NCI-H345 treated with DMSO at 0.1 percent for 48 hours (cell line): Measurements from ENCODE around the gene PPP6R3.
"Not testable (repeated sequence)": the region's sequence is repeated elsewhere in the genome, so short reads cannot be mapped to it uniquely, and the experiment has no call there.

ENCODE experiments used
- DNase-seq: peaks from one replicate; lab custom pipeline; 2025; ENCODE audit not compliant: unreplicated experiment; lab: John Stamatoyannopoulos, UW

The PPP6R3 gene

DNA sequence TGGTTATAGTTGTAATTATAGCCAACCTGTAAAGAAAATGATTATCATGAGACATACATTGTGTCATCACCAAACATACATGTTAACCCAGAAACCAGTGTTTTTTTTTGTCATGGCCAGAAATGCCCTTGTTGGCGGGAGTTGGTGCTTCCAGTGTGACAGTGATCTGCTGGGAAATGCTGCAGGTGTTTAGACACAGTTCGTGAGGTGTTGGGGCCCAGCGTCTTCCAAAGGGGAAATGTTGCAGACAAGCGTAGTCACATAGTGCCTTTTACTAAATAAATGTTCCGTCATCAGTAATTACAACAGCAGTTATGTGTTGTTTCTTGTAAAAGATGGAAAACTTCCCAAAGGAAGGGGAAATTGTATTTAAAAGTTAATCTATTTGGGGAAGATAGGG lies 131.2 kb downstream of the PPP6R3 start:
- no peak for DNase-seq

DNA sequence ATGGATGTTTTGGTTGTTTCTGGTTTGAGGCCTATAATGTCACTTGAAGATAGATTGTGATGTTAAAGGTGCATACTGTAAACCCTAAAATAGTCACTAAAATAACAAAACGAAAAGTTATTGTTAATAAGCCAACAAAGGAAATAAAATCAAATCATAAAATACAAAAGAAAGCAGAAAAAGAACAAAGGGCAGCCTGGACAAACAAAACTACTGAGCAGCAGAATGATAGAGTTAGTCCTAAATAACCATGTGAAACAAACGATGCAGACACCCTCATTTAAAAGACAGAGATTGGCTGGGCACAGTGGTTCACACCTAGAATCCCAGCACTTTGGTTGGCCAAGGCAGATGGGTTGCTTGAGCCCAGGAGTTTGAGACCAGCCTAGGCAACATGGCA lies 132.9 kb downstream of the PPP6R3 start:
- DNase-seq = no peak

DNA sequence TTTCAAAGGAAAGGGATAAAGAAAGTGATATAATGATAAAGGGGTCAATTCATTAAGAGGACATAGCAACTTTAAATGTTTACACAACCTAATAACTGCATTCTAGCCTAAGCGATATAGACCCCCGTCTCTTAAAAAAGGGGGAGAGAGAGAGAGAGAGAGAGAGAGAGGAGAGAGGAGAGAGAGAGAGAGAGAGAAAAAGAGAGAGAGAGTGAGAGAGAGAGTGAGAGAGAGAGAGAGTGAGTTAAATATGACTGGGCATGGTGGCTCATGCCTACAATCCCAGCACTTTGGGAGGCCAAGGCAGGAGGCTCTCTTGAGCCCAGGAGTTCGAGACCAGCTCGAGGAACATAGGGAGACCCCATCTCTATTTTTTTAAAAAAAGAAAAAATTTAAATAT lies 133.6 kb downstream of the PPP6R3 start:
- DNase-seq = no peak

DNA sequence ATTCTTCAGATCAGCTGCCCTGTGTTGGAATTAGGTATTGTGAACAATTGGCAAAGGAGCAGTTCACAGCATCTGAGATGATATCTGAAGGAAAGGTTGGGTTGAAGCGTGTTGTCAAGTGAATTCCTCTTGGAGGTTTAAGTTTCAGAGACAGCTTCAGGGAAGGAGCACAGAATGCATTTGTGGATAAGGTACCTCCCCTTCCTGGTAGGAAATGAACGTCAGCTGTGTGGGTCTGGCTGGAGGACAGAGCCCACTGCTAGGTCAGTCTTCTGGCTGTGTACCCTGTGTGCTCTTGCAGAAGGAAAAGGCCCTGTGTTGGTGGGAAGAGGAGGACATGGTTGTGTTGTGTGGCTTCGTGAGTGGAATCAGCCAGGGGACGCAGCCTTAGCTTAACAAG lies 135.7 kb downstream of the PPP6R3 start:
- no peak for DNase-seq

DNA sequence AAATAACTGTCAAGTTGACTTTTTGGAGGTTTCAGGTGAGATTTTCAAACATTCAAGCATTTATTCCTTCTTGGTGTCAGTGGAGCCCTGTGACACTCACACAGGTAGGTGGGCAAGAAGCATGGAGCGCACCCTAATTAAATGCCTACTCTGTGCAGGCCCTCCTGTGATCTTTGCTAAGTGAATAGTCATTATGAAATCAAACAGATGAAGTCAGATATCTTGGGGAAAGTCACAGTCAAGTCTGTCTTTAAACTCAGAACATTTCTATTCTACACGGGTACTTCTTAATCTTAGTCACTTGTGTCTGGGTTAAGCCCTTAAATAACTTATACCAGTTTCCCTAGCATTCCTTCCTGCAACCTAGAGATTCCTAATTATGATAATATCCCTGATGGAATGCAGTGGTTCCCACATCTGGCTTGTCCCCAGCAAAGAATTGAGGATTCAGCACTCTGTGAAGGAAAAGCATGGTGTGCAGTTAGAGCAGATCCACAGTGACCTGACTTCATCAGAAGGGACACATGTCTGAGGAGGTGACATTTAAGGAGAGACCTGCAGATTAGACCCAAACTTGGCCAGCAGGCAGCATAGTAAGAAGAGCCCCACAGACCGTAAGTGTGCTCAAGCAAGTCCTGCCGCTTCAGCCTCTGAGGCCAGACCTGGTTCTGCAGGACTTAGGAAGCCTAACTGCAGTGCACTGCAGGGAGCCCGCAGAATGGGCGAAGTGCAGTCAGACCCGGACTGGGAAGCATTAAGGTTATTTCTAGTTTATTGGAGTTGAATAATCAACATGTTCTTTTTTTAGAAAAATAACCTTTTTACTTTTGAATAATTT lies 138.5 kb downstream of the PPP6R3 start:
- no peak for DNase-seq

DNA sequence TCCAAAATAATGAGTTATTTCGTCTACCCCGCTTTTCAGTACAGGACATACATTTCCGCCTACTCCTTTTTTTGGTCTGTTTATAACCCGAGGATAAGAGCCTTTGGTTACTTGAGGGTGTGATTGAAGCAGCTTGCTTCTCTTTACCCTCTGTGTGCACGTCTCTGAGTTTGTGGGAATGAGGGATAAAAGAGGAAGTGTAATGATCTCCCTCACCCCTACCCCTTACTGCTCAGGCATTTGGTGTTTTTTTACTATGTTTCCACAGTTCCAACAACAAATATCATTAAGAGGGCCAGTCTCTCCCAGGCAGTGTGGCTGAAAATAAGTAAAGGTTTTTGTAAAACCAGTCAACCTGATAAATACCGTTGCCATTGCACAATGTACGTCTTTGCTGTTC lies 140.6 kb downstream of the PPP6R3 start:
- DNase-seq = no peak

DNA sequence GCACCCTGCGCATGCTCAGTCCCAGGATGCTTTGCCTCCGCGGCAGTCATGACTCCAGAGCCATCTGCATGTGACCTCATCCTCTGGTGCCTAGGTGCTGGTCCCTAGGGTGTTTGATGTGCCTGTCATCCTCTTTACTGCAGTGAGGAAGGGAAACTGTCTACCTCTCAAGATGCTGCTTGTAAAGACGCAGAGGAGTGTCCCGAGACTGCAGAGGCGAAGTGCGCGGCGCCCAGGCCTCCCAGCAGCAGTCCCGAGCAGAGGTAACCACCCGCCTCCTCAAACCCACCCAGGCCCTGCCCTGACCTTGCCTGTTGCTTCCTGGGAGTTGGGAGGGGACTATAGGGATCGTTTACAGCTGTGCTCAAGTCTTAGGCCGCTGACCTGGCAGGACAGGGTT lies 149.2 kb downstream of the PPP6R3 start:
- DNase-seq = no peak

DNA sequence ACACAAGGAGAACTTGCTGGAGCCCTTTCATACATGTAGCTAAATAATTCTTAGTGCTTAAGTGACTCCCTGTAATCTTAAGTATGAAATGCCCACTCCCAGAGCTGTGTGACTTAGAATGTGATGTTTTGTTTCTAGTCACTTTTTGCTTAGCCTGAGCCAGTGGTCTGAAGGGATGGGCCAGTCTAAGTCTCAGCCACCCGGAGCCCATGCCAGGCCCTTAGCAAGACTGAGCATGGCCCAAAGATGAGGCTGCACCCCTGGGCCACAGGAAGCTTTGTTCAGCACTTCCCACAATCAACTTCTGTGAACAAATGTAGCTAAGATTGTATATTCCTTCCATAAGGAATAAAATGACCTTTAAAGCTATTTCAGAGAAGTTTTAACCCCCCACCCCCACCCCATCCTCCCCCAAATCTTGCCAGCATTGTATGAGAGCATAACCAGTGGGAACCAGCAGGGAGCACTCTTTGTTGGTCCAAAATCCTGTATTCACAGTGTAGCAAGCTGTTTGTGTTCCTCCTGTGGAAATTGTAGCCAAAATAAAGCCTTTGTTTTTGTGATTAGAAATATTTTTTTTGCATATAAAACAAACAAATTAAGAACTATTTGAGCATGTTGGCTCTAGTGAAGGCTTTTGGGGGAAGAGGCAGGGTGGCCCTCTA lies 150.0 kb downstream of the PPP6R3 start:
- no peak for DNase-seq

DNA sequence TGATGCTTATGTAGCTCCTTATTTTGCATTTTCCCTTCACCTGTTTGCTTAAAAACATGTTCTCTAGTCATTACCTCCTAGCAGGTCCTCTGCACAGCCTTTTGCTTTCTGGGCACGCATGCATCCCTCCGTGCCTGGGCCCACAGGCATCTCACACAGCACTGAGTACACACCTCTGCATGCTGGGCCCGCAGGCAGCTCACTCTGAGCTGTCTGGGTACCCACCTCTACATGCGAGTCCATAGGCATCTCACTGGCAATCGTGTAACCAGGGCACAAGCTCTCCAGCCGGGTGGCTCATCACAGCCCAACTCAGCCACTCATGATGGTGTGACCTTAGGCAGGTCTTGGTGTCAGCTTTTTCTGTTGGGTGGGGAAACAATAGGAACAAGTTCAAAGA lies 155.1 kb downstream of the PPP6R3 start:
- DNase-seq = no peak

DNA sequence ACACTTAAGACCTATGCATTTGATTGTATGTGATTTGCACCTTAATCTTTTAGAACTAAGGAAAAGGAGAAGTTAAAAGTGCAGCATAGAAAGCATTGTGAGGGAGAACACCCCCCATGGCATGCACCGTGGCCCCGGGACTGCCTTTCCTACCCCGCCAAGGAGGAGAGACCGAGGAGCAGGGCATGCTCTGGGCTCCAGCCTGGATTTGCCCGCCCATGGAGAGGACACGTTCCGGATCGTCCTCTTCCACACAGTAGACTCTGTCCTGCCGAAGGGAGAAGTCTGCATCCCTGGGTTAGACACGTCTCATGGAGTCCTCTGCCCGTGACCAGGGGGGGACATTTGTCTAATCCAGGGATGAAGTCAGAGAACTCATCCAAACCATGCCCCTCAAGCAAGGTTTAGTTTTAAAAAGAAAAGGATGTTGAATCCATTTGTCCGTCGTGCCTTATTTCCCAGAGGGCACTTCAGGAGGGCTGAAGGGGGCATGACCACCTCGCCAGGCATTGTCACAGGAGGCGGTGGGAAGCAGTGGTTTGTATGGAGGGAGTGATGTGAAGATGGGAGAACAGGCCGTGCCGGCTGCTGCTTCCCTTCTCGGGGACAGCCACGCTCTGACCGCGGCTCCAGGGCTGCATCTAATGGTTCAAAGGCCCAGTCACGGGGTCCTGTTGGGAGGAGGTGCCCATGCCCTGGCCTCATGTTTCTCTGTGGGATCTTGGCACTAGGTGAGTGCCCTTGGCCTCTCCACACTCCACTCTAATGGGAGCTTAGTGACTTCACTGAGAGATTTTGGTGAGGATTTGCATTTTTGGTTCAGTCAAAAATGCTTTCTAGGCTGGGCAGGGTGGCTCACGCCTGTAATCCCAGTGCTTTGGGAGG lies 157.6 kb downstream of the PPP6R3 start:
- no peak for DNase-seq

DNA sequence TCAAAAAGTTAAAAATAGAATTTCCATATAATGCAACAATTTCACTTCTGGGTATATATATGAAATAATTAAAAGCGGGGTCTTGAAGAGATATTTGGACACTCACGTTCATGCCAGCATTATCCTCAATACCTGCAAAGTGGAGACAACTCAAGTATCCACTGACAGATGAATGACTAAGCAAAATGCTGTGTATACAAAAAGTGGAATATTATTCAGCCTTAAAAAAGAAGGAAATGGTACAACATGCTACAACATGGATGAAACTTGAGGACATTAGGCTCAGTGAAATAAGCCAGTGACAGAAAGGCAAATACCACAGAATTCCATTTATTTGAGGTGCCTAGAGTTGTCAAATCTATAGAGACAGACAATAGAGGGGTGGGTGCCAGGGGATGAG lies 161.3 kb downstream of the PPP6R3 start:
- DNase-seq = no peak

DNA sequence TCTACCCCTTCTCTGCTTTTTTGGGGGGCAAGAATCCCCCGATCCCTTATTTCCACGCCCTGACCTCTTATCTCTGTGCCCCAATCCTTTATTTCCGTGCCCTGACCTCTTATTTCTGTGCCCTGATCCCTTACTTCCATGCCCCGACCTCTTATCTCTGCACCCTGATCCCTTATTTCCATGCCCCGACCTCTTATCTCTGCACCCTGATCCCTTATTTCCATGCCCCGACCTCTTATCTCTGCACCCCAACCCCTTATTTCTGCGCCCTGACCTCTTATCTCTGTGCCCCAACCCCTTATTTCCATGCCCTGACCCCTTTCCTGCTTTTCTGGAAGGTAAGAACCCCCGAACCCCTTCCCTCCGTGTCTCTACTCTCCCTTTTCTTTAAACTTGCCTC lies 163.2 kb downstream of the PPP6R3 start:
- DNase-seq = not testable (repeated sequence)

DNA sequence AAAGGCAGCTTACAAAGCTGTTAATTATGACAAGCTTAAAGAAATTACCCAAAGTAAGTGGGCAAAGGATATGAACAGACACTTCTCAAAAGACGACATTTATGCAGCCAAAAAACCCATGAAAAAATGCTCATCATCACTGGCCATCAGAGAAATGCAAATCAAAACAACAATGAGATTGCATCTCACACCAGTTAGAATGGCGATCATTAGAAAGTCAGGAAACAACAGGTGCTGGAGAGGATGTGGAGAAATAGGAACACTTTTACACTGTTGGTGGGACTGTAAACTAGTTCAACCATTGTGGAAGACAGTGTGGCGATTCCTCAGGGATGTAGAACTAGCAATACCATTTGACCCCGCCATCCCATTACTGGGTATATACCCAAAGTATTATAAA lies 164.5 kb downstream of the PPP6R3 start:
- DNase-seq = not testable (repeated sequence)

DNA sequence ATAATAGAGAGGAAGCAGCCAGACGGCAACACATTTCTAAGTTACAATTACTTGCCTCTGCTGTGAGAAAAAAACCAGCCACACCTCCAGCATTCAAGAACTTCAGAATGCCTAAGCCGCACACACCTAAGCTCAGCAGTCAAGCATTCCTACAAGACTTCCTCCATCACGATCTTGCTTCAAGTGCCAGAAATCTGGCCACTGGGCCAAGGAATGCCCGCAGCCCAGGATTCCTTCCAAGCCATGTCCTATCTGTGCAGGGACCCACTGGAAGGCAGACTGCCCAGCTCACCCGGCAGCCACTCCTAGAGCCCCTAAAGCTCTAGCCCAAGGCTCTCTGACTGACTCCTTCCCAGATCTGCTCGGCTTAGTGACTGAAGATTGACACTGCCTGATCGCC lies 165.7 kb downstream of the PPP6R3 start:
- not testable (repeated sequence) for DNase-seq

DNA sequence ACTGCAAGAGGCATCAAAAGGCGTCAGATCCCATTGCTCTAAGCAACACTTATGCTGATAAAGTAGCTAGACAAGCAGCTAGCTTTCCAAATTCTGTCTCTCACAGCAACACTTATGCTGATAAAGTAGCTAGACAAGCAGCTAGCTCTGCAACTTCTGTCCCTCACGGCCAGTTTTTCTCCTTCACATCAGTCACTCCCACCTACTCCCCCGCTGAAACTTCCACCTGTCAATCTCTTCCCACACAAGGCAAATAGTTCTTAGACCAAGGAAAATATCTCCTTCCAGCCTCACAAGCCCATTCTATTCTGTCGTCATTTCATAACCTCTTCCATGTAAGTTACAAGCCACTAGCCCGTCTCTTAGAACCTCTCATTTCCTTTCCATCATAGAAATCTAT lies 168.3 kb downstream of the PPP6R3 start:
- not testable (repeated sequence) for DNase-seq

DNA sequence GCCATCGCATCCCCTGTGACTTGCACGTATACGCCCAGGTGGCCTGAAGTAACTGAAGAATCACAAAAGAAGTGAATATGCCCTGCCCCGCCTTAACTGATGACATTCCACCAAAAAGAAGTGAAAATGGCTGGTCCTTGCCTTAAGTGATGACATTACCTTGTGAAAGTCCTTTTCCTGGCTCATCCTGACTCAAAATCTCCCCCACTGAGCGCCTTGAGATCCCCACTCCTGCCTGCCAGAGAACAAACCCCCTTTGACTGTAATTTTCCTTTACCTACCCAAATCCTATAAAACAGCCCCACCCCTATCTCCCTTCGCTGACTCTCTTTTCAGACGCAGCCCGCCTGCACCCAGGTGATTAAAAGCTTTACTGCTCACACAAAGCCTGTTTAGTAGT lies 171.8 kb downstream of the PPP6R3 start:
- not testable (repeated sequence) for DNase-seq

DNA sequence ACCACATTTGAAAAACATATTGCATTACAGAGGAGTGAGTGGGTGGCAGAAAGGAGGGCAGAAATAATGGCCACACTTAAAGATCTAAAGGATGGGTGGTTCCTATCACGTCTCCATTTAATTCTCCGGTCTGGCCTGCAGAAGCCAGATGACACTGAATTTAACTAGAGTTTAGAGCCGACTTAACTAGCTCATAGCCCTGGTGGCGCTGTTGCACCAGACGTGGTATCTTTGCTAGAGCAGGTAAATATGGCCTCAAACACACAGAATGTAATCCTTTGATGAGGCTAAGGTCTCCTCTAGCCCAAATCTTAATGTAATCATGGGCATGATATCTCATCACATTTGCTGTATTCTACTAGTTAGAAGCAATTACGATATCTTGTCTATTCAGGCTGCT lies 172.2 kb downstream of the PPP6R3 start:
- DNase-seq = peak; percentile 18

DNA sequence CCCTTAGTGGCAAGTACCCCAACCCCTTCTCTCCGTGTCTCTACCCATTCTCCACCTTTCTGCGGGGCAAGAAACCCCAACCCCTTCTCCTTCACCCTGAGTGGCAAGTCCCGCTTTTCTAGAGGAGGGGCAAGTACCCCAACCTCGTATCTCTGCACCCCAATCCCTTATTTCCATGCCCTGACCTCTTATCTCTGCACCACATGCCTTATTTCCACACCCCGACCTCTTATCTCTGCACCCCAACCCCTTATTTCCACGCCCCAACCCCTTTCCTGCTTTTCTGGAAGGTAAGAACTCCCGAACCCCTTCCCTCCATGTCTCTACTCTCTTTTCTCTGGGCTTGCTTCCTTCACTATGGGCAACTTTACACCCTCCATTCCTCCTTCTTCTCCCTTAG lies 174.1 kb downstream of the PPP6R3 start:
- DNase-seq = not testable (repeated sequence)

DNA sequence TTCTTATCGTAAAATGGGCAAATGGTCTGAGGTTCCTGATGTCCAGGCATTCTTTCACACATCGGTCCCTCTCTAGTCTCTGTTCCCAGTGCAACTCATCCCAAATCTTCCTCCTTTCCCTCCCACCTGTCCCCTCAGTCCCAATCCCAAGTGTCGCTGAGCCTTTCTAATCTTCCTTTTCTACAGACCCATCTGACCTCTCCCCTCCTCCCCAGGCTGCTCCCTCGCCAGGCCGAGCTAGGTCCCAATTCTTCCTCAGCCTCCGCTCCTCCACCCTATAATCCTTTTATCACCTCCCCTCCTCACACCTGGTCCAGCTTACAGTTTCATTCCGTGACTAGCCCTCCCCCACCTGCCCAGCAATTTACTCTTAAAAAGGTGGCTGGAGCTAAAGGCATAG lies 174.6 kb downstream of the PPP6R3 start:
- DNase-seq = not testable (repeated sequence)

DNA sequence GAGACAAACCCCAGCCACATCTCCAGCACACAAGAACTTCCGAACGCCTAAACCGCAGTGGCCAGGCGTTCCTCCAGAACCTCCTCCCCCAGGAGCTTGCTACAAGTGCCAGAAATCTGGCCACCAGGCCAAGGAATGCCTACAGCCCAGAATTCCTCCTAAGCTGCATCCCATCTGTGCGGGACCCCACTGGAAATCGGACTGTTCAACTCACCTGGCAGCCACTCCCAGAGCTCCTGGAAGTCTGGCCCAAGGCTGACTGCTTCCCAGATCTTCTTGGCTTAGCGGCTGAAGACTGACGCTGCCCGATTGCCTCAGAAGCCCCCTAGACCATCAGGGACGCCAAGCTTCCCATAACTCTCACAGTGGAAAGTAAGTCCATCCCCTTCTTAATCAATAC lies 175.3 kb downstream of the PPP6R3 start:
- not testable (repeated sequence) for DNase-seq

DNA sequence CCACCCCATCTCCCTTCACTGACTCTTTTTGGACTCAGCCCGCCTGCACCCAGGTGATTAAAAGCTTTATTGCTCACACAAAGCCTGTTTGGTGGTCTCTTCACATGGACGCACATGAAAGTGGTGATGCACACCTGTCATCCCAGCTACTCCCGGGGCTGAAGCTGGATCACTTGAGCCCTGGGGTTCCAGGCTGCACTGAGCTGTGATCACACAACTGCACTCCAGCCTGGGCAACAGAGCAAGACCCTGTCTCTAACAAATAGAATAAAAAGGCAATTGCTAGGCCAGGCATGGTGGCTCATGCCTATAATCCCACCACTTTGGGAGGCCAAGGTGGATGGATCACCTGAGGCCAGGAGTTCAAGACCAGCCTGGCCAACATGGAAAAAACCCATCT lies 178.8 kb downstream of the PPP6R3 start:
- DNase-seq = not testable (repeated sequence)

DNA sequence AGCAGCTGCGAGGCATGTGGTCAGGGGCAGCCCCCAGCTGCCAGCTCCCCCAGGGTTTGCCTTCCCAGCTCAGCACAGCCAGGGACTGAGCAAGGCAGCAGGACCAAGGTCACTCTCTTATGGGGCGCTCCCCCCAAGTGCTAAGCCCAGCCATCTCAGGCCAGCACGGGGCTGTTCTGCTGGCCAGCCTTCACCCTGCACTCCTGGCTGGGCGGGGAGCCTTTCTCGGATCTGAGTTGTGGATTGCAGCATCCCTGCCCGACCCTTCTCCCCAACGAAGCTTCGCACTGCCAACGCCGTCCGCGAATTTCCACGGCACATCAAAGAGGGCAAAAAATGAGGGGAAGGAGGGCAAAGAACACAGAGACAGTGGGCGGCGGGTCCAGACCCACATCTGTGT lies 181.3 kb downstream of the PPP6R3 start:
- no peak for DNase-seq
